NCI-H2227 (cell line): ENCODE measurements around the gene SHOC1.
"Not testable (repeated sequence)": the region's sequence is repeated elsewhere in the genome, so short reads cannot be mapped to it uniquely, and the experiment has no call there.

ENCODE experiments used
- DNase-seq: peaks from one replicate; lab custom pipeline; 2025; ENCODE audit not compliant: unreplicated experiment; lab: John Stamatoyannopoulos, UW

SHOC1 gene

DNA sequence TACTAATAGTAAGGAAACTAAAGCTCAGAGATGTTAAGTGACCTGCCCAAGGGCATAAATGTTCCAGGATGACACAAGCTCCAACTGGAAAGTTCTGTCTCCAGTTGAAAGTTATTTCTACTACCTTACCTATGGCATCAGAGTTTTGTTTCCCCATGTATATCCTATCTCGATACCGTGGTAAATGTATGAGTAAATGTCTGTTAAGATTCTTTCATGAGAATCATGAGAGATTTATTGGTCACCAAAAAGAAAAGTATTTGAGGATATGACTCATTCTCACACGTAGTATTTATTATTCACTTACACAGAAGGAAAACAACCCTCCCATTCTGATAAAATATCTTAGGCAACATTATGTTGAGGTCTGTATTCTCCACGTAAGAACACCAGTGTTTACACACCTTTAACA is 11.1 kb upstream of the SHOC1 start:
- DNase-seq = no peak

DNA sequence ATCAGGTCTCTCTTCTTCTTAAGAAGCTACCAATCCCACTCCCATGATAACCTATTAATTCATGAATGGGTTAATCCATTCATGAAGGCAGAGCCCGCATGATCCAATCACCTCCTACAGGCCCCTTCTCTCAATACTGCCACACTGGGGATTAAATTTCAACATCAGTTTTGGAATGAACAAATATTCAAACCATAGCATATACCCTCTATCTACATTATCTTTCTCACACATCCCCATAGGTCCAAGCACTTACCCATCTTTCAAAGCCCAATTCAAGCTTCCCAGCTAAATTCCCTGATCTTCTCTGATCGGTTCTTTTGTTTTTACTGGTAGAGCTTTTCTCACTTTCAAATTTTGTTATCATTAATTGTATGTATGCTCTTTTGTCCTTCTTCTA is 10.5 kb upstream of the SHOC1 start:
- no peak for DNase-seq

DNA sequence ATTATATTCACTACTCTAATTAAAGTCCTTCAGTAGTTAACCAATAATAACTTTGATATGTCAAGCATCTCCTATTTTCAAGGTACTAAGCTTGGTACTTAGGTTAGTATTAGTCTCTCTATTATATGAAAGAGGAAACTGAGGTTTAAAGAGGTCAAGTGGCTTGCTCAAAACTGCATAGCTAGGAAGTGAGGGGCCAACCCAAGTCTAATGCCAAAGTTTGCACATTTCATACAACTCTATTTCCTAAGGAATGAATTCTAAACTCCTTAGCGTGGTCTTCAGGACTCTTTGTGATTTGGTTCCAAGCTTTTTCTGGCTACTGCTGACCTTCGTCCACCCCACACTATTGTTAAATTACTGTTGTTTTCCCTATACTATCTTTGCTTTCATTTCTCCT is 9.9 kb upstream of the SHOC1 start:
- DNase-seq = no peak

DNA sequence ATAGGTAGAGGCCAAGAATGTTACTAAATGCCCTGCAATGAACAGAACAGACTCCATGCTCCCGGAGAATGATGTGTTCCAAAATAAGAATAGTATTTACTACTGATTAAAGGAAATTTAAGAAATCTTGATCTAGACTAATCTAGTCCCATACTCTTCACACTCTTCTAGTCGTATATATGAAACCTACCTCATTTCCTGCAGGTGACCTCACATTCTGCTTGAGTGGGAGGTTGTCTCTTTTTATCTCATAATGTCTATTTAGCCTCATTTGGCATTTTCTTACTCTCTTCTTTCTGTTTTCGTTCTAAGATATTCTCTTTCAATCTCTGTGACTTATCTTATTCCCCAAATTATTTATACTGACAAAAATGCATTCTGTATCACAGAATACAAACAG is 9.2 kb upstream of the SHOC1 start:
- no peak for DNase-seq

DNA sequence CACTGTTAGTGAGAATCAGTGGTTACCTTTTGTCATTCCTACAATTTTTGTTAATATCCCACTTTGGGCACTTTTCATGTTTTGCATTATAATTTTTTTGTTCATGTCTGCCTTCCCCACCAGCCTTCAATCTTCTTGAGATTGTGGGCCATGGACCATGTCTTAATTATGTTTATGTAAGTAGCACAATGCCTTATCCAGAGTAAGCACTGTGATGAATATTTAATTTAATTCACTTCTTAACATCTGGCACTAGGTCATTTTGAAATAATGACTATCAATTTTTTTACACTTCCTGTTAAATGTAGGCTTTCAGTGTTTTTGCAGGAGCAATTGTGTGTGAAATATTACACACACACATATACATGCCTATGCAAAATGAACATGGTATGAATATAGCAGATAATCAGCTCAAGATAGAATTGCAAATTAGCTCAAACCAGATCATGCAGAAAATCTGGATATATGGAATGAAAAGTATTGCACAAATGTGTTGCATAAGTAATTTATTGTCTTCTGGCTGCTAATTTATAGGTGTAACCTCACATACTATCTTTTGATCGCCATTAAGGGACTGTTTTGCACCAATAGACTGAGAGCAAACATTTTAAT is 5.3 kb upstream of the SHOC1 start:
- DNase-seq = no peak

DNA sequence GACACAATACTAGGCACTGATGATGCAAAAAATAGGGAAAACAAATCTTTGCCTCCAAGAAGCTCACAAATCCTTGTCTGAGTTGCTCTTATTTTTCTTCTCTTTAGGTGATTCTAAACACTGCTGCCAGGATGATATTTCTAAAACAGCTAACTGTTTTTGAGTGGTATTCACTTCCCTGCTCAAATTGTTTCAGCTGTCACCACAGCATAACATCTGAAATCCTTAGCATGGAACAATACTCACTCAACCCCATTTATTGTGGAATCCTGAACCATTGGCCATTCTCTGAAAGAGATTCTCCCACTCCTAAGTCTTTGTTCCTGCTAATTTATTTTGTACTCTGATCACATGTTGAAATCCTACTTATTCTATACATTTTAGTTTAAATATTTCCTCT is 4.8 kb upstream of the SHOC1 start:
- DNase-seq = no peak

DNA sequence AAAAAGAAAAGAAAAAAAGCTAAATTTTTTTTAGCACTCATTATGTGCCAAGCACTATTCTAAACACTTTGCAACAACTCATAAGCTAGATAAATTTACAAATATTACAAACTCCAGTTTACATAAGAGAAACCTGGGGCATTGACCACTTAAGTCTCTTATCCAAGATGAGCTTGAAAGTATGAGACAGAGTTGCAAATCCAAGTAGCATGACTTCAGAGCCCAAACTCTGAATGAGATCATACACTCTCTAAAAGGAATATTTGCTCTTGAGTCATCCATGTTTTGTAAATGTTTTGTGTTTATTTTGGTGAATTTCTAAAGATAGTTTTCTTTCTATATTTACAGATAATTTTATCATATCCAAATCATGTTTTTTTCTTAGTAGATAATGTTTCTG is 4.0 kb upstream of the SHOC1 start:
- DNase-seq = no peak

DNA sequence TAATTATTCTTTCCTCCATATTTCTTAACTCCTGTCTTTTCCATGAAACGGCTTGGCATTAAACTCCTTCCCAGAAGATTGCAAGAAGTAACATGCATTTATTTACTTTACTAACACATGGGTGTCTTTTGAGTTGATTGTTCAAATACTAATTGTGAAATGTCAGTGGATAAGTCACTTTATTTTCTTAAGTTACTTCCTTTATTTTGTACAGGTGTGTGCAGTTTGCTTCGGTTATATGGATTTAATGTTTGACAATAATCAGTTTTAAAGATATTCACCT is 761 bp upstream of the SHOC1 start:
- no peak for DNase-seq

DNA sequence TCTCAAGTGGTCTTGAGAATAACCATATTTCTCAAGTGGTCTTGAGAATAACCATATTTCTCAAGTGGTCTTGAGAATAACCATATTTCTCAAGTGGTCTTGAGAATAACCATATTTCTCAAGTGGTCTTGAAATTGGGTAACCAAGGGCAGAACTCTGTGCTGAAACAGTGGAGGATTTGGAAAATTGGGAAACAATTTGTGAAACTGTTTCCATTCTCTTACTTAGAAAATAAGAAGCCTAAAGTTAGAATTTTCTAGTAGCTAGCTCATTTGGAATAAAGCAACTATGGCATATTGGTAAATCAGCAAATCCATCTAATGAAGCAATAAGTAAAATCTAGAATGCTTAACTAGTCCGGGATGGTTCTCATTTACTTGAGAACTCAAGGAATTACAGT is 2.9 kb downstream of the SHOC1 start:
- not testable (repeated sequence) for DNase-seq

DNA sequence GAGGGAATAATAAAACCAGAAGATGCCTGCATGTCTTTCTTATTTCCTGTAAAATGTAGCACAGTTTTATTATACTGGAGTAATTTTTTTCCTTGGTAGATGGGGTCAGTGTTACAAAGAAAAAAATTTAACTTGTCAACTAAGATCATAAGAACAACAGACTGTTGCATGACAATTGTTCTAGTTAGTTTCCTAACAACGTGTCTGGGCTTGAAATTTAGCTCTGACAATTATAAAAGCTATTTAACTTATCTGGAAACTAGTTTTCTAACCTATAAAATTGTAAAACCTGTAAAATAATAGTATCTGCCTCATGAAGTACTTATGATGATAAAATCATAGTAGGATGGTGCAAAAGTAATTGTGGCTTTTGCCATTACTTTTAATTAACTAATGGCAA is 4.9 kb downstream of the SHOC1 start:
- no peak for DNase-seq

DNA sequence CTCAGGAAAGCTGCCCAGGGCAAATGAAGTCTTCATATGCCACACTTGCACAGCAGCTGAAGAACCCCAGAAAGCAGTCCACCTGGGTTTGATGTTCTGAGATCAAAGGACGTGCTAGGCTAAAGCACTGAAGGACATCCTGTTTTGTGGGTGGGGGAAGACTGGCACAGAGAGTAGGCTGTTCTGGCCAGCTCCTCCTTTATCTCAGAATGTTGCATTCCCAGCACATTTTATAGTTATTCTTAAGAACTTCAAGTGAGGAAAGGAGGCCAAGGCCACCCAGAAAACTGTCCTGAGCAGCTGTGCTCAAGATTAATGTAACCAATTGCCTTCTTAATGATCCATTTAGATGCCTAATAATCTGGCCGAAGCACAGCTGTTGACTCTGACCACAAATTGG is 10.9 kb downstream of the SHOC1 start:
- no peak for DNase-seq

DNA sequence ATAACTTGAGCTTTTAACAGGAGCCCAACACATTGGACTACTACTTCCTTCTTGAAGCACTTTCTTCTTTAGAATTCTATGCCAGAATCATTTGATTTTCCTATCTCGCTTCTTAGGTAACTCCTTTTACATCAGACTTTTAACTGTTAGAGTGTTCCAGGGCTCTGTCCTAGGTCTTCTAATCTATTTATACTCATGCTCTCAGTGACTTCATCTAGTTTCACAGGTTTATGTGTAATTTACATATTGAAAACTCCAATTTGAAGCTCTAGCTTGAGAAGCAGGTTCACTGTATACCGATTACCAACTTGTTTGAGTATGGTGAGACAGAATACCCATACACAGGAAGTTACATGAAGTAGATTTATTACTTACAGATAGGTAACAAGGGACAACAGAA is 11.3 kb downstream of the SHOC1 start:
- no peak for DNase-seq

DNA sequence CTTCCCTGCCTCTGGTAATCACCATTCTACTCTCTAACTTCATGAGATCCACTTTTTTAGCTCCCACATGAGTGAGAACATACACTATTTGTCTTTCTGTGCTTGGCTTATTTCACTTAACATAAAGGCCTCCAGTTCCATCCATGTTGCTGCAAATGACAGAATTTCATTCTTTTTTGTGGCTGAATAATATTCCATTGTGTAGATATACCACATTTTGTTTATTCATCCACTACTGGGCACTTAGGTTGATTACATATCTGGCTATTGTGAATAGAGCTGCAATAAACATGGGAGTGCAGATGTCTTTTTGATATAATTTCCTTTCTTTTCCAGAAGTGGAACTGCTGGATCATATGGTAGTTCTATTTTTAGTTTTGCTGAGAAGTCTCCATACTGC is 28.7 kb downstream of the SHOC1 start:
- no peak for DNase-seq

DNA sequence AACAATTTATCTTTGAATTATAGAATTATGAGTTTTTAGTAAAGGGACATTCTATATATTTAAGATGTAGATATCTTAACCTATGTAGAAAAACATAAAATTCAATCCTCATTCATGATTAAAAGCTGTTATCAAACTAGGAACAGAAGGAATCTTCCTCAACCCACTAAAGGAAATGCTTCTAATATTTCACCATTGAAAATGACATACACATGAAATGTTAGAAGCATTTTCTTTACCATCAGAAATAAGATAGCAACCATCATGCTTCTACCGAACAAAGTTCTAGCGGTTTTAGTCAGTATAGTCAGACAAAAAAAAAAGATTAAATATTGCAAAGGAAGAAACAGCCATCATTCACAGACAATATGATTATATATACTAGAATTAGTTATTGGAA is 32.2 kb downstream of the SHOC1 start:
- DNase-seq = no peak

DNA sequence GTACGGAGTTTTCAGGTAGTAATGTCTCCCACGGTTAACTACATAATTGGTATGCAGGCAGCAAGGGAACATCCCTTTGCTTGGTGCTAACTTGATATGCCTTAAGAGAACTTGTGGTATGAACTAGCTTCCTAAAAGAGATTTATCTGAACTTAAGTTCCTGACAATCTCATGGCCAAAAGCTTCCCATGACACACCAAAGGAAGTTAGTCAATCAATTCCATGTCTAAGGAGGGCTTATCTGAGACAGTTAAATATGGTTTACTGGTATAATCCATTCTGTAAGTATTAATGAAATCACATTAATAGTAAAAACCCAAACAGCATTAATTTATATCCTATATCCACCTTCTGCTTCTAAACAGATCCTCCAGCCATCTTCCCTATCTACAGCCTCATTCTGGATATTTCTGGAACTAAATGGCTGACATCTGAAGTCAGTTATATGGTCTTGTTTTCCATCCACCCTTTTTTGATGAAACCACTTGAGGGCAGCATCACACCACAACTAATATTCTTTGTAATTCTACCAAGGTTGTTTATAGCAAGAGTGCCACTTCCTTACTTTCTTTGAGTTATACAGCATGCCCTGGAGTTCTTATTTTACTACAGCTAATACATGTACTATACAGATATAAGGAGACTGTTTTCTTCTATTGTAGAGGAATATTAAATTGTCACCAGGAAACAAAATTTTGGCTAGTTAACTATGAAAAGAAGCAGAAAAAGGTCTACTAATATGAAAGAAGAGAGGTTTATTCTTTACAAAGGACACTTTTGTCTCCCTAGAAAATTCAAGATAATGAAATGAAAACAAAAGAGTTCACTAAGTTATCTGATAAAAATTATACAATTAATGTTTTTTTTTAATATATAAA is 34.7 kb downstream of the SHOC1 start:
- DNase-seq = peak; percentile 37

DNA sequence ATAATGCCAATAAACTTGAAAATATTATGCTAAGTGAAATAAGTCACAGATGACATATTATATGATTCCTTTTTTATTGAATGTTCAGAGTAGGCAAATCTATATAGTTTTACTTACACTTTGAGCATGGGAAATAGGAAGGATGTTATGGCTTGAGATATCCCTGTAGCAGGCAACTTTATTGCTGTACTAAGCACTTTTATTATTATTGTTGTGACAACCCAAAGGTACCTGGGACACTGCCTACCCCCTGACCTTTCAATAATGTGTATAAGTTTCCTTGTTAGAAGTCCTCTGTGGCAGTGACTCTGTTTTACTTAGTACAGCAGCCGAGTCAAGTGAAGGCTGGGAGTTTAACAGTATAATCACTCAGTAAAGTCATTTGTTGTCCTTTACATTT is 39.9 kb downstream of the SHOC1 start:
- DNase-seq = no peak

DNA sequence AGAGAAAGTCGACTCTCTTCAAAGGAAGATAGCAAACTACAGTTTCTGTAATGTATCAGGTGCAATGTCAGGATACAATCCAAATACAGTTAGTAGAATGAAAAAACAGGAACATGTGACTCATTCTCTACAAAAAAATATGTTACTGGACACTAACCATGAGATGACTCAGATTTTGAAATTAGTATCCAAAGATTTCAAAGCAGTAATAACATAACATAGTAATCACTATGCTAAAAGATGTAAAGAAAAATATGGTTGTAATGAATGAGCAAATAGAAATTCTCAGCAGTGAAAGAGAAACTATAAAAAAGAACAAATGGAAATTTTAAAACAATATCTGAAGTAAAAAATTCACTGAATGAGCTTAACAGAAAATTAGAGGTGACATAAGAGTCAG is 42.3 kb downstream of the SHOC1 start:
- DNase-seq = no peak
